B cell (primary cell): ENCODE data around the gene GP1BB.

Experiments used
- CTCF ChIP-seq: fragments of 200-600 bp; IDR thresholded peaks from one replicate; pipeline ENCODE4 v1.8.0; 2022; ENCODE audit warnings: antibody characterized with exemption, mild to moderate bottlenecking
- EZH2 ChIP-seq: IDR thresholded peaks from 2 replicates; pipeline ENCODE4 v1.6.1; 2012; ENCODE audit warnings: borderline replicate concordance, low read depth, mild to moderate bottlenecking, moderate library complexity, low read length; ENCODE audit not compliant: insufficient read depth, poor library complexity, severe bottlenecking

- no peak for TF ChIP-seq CTCF
- no peak for TF ChIP-seq EZH2
Observed at GRCh38 chr22:19680911-19681862, 42.2 kb upstream of the GP1BB start.
